ENCODE results near the gene SEMA7A.
A peak's percentile ranks its signal among the peaks of the same experiment; 100 is the strongest.
"Not testable (repeated sequence)": the region's sequence is repeated elsewhere in the genome, so short reads cannot be mapped to it uniquely, and the experiment has no call there.

Gene SEMA7A

GRCh38 chr15:74397239-74398068, 36.3 kb downstream of the SEMA7A start:
- DNase-seq: no peak

- peak; percentile 81 for DNase-seq
Measured at GRCh38 chr15:74396445-74397238, 37.1 kb downstream of the SEMA7A start.

GRCh38 chr15:74396146-74396438, 37.7 kb downstream of the SEMA7A start:
- no peak for DNase-seq

DNA sequence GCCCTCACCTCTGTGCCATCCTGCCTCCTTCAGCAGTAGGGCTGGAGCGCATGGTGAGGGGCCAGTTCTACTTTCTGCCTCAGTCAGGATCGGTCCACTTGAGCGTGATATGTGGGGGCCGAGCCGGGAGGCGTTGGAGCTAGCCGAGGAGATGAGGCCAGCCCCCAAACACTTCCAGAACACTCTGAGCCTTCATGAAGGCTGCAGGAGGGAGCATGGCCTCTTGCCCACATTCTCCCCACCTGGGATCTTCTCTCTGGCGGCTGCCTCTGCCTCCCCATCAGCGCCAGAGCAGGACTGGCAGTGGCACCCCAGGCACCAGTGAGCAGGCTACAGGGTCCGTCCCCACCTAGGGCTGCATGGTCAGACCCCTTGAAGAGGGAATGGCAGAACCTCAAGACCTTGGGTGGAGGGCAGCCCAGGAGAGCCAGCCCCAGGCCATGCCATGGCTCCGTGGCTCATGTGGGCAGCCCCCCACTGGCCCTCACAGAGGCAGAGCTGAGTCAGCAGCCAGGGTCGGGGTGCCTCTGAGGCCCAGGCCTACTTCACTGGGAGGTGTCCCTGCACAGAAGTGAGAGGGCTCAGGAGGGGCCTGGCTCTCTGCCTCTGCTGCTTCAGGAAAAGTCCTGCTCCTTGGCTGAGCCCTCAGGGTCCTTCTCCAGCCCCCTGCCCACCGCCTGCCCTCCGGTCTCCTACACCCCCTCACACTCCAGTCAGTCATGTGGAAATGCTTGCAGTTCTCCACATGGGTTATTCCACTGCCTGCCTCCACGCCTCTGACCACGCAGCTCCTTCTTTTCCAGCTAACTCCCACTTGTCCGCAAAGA, 38.2 kb downstream of the SEMA7A start:
- DNase-seq: no peak

GRCh38 chr15:74394090-74394846, 39.5 kb downstream of the SEMA7A start:
- no peak for DNase-seq

DNA sequence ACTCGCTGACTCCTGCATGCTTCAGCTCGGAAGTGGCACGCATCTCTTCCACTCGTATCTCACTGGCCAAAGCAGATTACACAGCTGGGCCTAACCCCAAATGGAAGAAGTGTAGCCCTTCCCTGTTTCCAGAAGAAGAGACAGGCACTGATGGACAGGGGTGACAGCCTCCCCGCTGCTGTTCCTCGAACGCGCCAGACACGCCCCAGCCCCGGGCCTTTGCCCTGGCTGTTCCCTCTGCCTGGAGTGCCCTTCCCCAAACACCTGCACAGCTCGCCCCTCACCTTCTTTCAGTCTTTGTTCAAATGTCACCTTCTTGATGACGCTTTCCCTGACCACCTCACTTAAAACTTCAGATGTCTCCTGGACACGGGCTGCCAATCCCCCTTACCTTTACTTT, 40.3 kb downstream of the SEMA7A start:
- no peak for DNase-seq

GRCh38 chr15:74392902-74393301, 40.9 kb downstream of the SEMA7A start:
- DNase-seq: no peak

DNA sequence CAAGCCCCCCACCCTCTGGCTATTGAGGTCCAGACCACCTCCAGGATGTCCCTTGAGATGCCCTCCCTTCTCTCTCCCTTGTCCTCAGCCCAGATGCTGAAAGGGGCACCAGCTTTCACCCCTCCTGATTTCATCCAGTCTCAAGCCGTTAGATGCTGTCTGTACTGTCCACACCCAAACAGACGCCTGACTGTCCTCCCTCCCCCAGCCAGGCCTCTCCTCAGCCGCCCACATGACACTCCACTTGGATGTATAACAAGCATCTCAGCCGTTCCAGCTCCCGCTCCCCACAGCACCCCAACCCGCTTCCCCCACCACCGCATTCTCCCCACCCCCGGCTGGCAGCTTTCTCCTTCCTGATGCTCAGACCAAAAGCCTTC, 41.3 kb downstream of the SEMA7A start:
- no peak for DNase-seq

DNA sequence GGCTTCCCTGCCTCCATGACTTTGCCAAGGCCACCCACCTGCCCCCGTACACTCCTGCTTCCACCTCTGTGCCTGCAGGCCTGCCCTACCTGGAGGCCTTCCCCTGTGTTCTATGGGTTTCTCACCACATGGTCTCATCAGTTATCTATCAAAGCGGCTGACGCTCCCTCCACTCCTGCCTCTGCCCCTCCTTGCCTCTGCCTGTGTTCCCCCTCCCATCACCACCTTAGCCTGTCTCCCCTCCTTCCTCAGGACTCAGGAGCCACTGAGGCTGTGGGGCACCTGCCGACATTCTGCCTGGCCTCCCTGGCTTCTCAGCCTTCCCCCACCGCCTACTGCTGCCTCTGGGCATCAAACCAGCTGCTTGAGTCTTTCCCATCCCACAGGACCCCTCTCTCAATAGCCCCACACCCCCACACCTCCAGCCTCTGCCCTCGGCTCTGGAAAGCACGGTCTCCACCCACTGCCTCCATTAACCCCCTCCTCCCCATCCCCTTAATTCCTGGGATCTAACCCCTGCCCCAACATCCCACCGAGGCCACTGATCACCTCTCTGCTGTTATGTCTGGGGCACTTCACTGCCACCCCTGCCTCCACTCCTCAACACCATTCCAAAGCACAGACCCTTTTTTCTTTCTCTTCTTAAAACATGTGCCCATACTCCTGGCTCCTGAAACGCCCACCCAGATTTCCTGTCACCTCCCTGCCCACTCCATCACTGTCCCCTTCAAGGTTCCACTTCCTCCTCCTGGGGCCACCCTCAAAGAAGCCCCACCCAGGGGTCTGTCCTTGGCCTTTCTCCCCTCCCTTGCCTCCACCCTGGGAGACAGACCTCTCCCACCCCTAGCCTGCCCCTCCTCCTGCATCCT, 41.9 kb downstream of the SEMA7A start:
- no peak for DNase-seq

- DNase-seq: no peak
Measured at GRCh38 chr15:74390647-74391288, 43.0 kb downstream of the SEMA7A start.

DNA sequence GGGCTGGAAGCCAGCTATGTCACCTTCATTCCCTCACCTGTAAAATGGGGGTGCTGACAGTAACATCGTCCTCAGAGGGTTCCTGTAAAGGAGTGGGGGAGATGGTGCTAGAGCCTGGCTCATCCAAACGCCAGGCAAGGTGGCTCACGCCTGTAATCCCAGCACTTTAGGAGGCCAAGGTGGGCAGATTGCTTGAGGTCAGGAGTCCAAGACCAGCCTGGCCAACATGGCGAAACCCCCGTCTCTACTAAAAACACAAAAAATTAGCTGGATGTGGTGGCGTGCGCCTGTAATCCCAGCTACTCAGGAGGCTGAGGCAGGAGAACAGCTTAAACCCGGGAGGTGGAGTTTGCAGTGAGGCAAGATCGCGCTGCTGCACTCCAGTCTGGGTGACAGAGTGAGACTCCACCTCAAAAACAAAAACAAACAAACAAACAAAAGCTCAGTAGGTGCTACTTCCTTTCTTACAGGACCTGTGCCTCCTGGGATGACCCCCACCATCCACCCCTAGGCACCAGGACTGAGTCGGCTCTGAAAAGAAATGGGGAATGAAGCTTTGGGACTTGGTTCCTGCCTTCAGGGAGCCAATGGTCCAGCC, 43.6 kb downstream of the SEMA7A start:
- DNase-seq: not testable (repeated sequence)

- no peak for DNase-seq
Measured at GRCh38 chr15:74389241-74390048, 44.3 kb downstream of the SEMA7A start.

DNA sequence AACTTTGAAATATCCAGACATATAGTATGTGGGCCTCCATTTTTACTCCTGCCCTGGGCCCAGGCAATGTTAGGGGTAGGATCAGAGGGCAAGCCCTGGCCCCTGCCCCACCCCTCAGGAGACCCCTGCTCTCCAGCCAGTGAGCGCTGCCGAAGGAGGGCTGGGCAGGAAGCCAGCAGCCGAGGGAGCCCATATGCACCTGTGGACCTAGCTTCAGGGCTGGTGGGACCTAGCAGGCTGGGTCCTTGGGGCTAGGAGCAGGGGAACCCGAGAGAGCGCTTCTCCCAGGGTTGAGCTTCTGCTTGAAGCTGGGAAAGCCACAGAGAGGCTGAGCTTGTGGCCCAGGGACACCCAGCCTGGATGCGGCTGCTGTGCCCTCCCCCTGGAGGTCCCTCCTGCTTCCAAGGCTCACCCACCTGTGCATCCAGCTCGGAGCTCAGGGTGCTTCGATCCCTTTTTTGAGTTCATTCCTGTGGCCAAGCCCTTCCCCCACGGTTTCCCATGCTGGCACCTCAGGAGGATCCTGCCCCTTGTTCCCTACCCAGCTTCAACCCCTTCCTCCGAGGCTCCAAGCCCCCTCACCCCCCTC, 45.3 kb downstream of the SEMA7A start:
- DNase-seq: no peak

- no peak for DNase-seq
Measured at GRCh38 chr15:74387621-74388362, 46.0 kb downstream of the SEMA7A start.

DNA sequence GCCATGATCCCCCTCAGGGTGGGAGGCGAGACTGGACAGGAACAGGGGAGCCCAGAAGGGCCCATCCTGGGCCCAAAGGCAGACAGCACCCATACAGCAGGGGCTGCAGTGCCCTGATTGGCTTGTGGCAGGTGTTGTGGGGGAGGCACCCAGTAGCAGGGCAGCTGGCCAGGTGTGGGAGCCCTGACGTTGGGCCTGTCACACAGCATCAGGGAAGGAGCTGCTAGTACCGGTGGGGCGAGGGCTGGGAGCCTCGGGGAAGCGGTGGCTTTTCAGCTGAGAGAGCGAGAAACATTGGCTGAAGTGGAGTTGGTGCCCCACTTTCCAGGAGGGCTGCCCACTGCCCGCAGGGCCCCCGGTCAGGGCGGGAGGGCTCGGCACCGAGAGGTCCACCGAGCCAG, 46.6 kb downstream of the SEMA7A start:
- no peak for DNase-seq

DNA sequence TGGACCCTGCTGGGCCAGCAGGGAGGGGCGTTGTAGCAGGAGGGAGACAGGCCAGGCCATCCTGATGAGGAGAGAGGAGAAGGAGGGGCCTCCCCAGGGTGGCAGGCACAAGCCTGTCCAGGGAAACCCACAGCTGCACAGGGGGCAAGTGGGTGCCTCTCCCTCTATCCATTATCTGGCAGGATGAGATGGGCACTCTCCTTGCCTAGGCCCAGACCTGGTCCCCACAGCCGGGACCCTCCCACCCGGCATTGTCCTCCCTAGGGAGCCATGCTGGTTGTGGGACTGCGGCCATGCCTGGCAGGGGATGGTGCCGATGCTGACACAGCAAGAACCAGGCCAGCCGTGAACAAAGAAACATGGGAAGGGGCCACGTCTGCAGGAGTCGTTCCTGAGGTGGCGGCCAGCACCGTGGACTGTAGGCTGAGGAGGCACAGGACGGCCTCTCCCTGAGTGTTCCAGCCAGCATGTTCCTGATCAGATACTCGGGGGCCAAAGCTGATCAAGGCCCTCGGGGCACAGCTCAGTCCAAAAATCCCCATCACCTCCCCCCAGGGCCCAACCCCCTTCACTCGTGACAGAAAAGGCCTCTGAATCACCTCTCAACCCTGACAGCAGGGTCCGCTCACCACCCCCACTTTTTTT, 47.1 kb downstream of the SEMA7A start:
- no peak for DNase-seq

GRCh38 chr15:74385733-74386132, 48.0 kb downstream of the SEMA7A start:
- no peak for DNase-seq

Measured in activated effector memory CD4-positive, alpha-beta T cell treated with anti-CD3 and anti-CD28 coated beads, Interleukin-2, amount 50 U/mL, for 16 hours (primary cell).